HEK293 (cell line): ENCODE results near the gene CFAP65.

ENCODE experiments used
- CTCF ChIA-PET: fragments of 350-600 bp; formaldehyde crosslinking; extraction: SDS; loops from one replicate; lab custom pipeline; 2021; ENCODE audit warnings: antibody characterized with exemption; lab: Yijun Ruan, JAX
- POLR2A ChIA-PET: fragments of 300-600 bp; formaldehyde crosslinking; extraction: SDS; loops from one replicate; lab custom pipeline; 2020; ENCODE audit warnings: antibody characterized with exemption, inconsistent platforms; lab: Yijun Ruan, JAX
- H3K27ac ChIP-seq: fragments of 200-500 bp; sonication (Bioruptor generic); 2 replicates; pipeline ENCODE4 v1.5.1; 2014; ENCODE audit warnings: low read depth, low read length, control low read depth, inconsistent platforms; ENCODE audit errors: extremely low read depth
- H3K36me3 ChIP-seq, 2 experiments: fragments of 200-500 bp in 1 of 2; sonication (Bioruptor generic) in 1 of 2; 1 replicate in 1 of 2; 2 replicates in 1 of 2; pipeline ENCODE4 v1.5.1; 2014 to 2017; ENCODE audit warnings: inconsistent platforms in 2 of 2, low read length in 2 of 2; ENCODE audit not compliant: control insufficient read depth in 2 of 2, insufficient read depth in 1 of 2
- H3K4me1 ChIP-seq: fragments of 200-500 bp; sonication (Bioruptor generic); 2 replicates; pipeline ENCODE4 v1.5.1; 2014; ENCODE audit warnings: mild to moderate bottlenecking, low read length, inconsistent platforms; ENCODE audit not compliant: control insufficient read depth, insufficient read depth
- H3K4me3 ChIP-seq: 2 replicates; pipeline ENCODE4 v1.5.1; 2011; ENCODE audit warnings: low read depth, mild to moderate bottlenecking, control low read depth, low read length, moderate library complexity
- H3K9me3 ChIP-seq: fragments of 200-500 bp; sonication (Bioruptor generic); 2 replicates; pipeline ENCODE4 v1.5.1; 2014; ENCODE audit warnings: low read depth, low read length, inconsistent platforms; ENCODE audit not compliant: control insufficient read depth, insufficient read depth
- EGR2 ChIP-seq: fragments of 450-650 bp; formaldehyde crosslinking; IDR thresholded peaks from 2 replicates; pipeline ENCODE4 v1.5.1; 2016; ENCODE audit warnings: low read depth, missing biosample characterization, missing genetic modification characterization
- FEZF1 ChIP-seq: fragments of 450-650 bp; formaldehyde crosslinking; IDR thresholded peaks from 2 replicates; pipeline ENCODE4 v1.5.1; 2016; ENCODE audit warnings: missing biosample characterization, missing genetic modification characterization
- GLIS1 ChIP-seq: fragments of 450-650 bp; formaldehyde crosslinking; IDR thresholded peaks from 2 replicates; pipeline ENCODE4 v1.5.1; 2016; ENCODE audit warnings: missing biosample characterization, missing genetic modification characterization
- HOXC10 ChIP-seq: sonication (generic); formaldehyde crosslinking; IDR thresholded peaks from 2 replicates; pipeline ENCODE4 v1.8.1; 2023; ENCODE audit warnings: mild to moderate bottlenecking, missing genetic modification reagents
- KLF16 ChIP-seq: fragments of 450-650 bp; formaldehyde crosslinking; IDR thresholded peaks from 2 replicates; pipeline ENCODE4 v1.5.1; 2017; ENCODE audit warnings: missing biosample characterization, missing genetic modification characterization
- MYNN ChIP-seq: fragments of 450-650 bp; formaldehyde crosslinking; IDR thresholded peaks from 2 replicates; pipeline ENCODE4 v1.5.1; 2016; ENCODE audit warnings: missing biosample characterization, missing genetic modification characterization, borderline replicate concordance
- ZBTB11 ChIP-seq: fragments of 450-650 bp; formaldehyde crosslinking; conservative IDR thresholded peaks from 2 replicates; pipeline ENCODE4 v1.5.1; 2016; ENCODE audit warnings: low read depth, missing biosample characterization, missing genetic modification characterization
- ZFHX2 ChIP-seq: fragments of 450-650 bp; formaldehyde crosslinking; conservative IDR thresholded peaks from 2 replicates; pipeline ENCODE4 v1.5.1; 2016; ENCODE audit warnings: missing biosample characterization, missing genetic modification characterization
- ZFP37 ChIP-seq: fragments of 450-650 bp; formaldehyde crosslinking; IDR thresholded peaks from 2 replicates; pipeline ENCODE4 v1.5.1; 2016; ENCODE audit warnings: missing biosample characterization, missing genetic modification characterization
- ZIC2 ChIP-seq: fragments of 450-650 bp; formaldehyde crosslinking; IDR thresholded peaks from 2 replicates; pipeline ENCODE4 v1.5.1; 2016; ENCODE audit warnings: missing biosample characterization, missing genetic modification characterization
- ZNF140 ChIP-seq: fragments of 450-650 bp; formaldehyde crosslinking; IDR thresholded peaks from 2 replicates; pipeline ENCODE4 v1.5.1; 2016; ENCODE audit warnings: missing biosample characterization, missing genetic modification characterization
- ZNF169 ChIP-seq: fragments of 450-650 bp; formaldehyde crosslinking; IDR thresholded peaks from 2 replicates; pipeline ENCODE4 v1.5.1; 2016; ENCODE audit warnings: missing biosample characterization, missing genetic modification characterization
- ZNF174 ChIP-seq: fragments of 450-650 bp; formaldehyde crosslinking; IDR thresholded peaks from 2 replicates; pipeline ENCODE4 v1.5.0; 2017; ENCODE audit warnings: missing biosample characterization, mild to moderate bottlenecking, missing genetic modification characterization
- ZNF302 ChIP-seq: fragments of 450-650 bp; formaldehyde crosslinking; IDR thresholded peaks from 2 replicates; pipeline ENCODE4 v1.5.1; 2016; ENCODE audit warnings: missing biosample characterization, missing genetic modification characterization, low read depth
- ZNF362 ChIP-seq: fragments of 450-650 bp; formaldehyde crosslinking; IDR thresholded peaks from 2 replicates; pipeline ENCODE4 v1.5.1; 2016; ENCODE audit warnings: missing biosample characterization, missing genetic modification characterization
- ZNF449 ChIP-seq: fragments of 450-650 bp; formaldehyde crosslinking; IDR thresholded peaks from 2 replicates; pipeline ENCODE4 v1.5.1; 2017; ENCODE audit warnings: missing biosample characterization, mild to moderate bottlenecking, missing genetic modification characterization, moderate library complexity
- ZNF514 ChIP-seq: fragments of 450-650 bp; formaldehyde crosslinking; IDR thresholded peaks from 2 replicates; pipeline ENCODE4 v1.5.1; 2016; ENCODE audit warnings: missing biosample characterization, missing genetic modification characterization
- ZNF548 ChIP-seq: fragments of 450-650 bp; formaldehyde crosslinking; IDR thresholded peaks from 2 replicates; pipeline ENCODE4 v1.5.1; 2016; ENCODE audit warnings: missing biosample characterization, missing genetic modification characterization
- ZNF585B ChIP-seq: fragments of 450-650 bp; formaldehyde crosslinking; IDR thresholded peaks from 2 replicates; pipeline ENCODE4 v1.5.1; 2016; ENCODE audit warnings: missing biosample characterization, missing genetic modification characterization
- ZNF792 ChIP-seq: fragments of 450-650 bp; formaldehyde crosslinking; IDR thresholded peaks from 2 replicates; pipeline ENCODE4 v1.5.1; 2016; ENCODE audit warnings: missing biosample characterization, missing genetic modification characterization
- ZSCAN18 ChIP-seq: fragments of 450-650 bp; formaldehyde crosslinking; IDR thresholded peaks from 2 replicates; pipeline ENCODE4 v1.5.1; 2016; ENCODE audit warnings: missing biosample characterization, missing genetic modification characterization

Gene CFAP65

GRCh38 chr2:219031005-219031738, 10.1 kb downstream of the CFAP65 start:
- Histone ChIP-seq H3K27ac (no peak overlapping the region), H3K9me3 (no peaks in the 10 kb centered on the region), H3K4me3 (no peak overlapping the region), H3K4me1 (no peaks in the 10 kb centered on the region), H3K36me3 (no peaks in the 10 kb centered on the region)
- ChIA-PET POLR2A (no interaction called here), CTCF (interaction anchor here (0.6 to 4.6 kb wide), 11 partner anchors 11 to 181 kb away, joined by 3 to 119 read pairs (median 6); no protein-coding TSS in a partner anchor)
- peak; percentile 48 for TF ChIP-seq ZFHX2 (tag by site-specific recombination)
- peak; percentile 42; the same call in 1 of the 2 replicates for TF ChIP-seq EGR2
- no peak for TF ChIP-seq ZNF792 (tag by site-specific recombination)
- TF ChIP-seq ZNF140 (tag by site-specific recombination): no peak
- no peak for TF ChIP-seq ZNF585B

- ChIA-PET POLR2A (interaction anchor here (1.0 kb wide), 1 partner anchor 124 kb away, joined by 5 read pairs; no protein-coding TSS in a partner anchor), CTCF (interaction anchor here (0.5 to 4.6 kb wide), 68 partner anchors 8 to 358 kb away, joined by 3 to 119 read pairs (median 4); partner anchors contain the start of gene CFAP65)
- no peak overlapping the region for H3K27ac ChIP-seq
- H3K9me3 ChIP-seq: no peaks in the 10 kb centered on the region
- H3K4me1 ChIP-seq: no peaks in the 10 kb centered on the region
- H3K4me3 ChIP-seq: no peak overlapping the region
- H3K36me3 ChIP-seq: no peaks in the 10 kb centered on the region
- no peak for TF ChIP-seq ZNF514 (tag by site-specific recombination)
- TF ChIP-seq ZNF449: no peak
- no peak for TF ChIP-seq MYNN (tag by site-specific recombination)
- TF ChIP-seq ZNF140 (tag by site-specific recombination): no peak
- TF ChIP-seq FEZF1 (tag by site-specific recombination): no peak
- no peak for TF ChIP-seq ZBTB11 (tag by site-specific recombination)
- TF ChIP-seq ZIC2 (tag by site-specific recombination): no peak
- TF ChIP-seq ZNF302: no peak
- TF ChIP-seq ZFP37 (tag by site-specific recombination): no peak
- TF ChIP-seq GLIS1 (tag by site-specific recombination): no peak
- no peak for TF ChIP-seq ZNF169 (tag by site-specific recombination)
- TF ChIP-seq ZSCAN18 (tag by site-specific recombination): no peak
- TF ChIP-seq HOXC10 (CRISPR knock-in tag): no peak
- no peak for TF ChIP-seq ZNF174 (tag by site-specific recombination)
- TF ChIP-seq ZNF548: no peak
- TF ChIP-seq KLF16: no peak
- no peak for TF ChIP-seq ZNF362 (tag by site-specific recombination)
Measured at GRCh38 chr2:219030177-219030940, 11.0 kb downstream of the CFAP65 start.
